Stimulated activated CD8-positive, alpha-beta memory T cell treated with anti-CD3 and anti-CD28 coated beads, Interleukin-7, amount 100 ng/mL, for 4 hours (primary cell): Measurements from ENCODE around the gene CCDC186.

Experiments used
- DNase-seq, 2 donors: peaks; one replicate each; pipeline ENCODE4 v3.0.0-alpha.2; 2020; ENCODE audit warnings: low read depth in 2 of 2

CCDC186 gene

DNA sequence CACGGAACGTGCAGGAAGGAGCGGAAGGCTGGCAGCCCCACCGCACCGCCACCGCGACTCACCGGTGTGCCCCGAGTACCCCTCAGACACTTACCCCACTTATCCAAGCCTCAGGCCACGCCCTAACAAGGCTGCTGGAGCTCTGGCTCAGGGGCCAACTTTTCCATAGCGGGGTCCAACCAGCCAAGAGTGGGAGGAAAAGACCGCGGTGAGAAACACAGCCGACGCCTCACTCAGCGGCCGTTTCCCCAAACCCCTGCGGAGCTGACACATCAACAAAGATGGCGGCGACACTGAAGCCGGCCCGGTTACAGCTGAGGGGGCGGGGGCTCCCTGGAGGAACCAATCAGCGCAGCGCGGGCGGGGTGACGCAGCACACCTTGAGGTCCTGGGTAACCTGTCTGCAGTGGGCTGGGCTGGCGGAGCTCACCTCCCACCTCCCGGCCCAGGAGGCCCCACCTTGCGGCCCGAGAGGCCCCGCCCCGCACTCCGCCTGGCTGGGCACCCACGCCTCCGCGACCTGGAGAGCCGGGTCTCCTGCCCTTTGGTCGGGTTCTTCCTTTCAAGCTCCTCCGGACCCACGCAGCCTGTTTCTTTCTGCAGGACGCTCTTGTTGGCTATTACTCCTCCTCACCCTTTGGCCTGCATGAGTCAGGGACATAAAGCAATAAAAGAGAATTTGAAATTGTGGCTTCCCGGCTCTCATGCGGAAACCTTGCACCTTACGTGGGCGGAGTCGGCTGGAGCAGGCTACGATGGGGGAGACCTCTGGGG lies at the start of gene CCDC186:
Gene CCDC186, minus strand, starts transcription at position 283 of the 774 bp plus-strand sequence. CDS start 10,935 bp downstream, outside the sequence.
- DNase-seq, result peak; percentile 97 to 99

DNA sequence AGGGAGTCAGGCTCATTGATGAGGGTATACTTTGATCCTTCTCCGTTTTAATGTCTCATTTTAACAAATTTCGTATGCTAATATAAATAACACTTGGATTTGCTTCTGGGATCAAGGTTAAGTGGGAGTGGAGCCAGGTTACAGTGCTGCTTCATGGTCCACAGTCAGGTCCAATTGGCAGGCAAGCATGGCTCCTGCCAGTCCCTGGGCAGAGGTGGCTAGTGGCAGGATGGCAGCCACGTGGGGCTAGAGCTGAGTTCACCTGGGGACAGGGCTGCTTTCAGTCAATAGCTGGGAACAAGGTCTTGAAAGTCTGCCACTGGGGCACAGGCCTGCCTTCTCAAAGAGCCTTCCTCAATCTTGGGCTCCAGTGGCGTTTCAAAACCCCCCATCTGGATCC lies 49.1 kb upstream of the CCDC186 start:
- no peak for DNase-seq

DNA sequence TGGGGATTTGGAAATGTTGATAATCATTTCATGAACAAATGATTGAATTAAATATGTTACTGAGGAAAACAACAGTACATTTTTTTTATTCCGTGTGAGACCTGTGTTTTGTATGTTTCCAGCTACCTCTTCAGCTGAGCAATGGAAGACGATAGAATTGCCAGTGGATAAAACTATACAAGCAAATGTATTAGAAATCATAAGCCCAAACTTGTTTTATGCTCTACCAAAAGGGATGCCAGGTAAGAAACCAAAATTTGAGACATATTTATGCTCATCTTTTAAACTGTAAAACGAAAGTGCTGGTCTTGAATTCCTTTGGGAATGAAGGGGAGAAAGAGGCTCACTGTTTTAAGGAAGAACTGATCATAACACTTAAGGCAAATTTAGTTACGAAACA lies 47.2 kb upstream of the CCDC186 start:
- DNase-seq, result no peak

DNA sequence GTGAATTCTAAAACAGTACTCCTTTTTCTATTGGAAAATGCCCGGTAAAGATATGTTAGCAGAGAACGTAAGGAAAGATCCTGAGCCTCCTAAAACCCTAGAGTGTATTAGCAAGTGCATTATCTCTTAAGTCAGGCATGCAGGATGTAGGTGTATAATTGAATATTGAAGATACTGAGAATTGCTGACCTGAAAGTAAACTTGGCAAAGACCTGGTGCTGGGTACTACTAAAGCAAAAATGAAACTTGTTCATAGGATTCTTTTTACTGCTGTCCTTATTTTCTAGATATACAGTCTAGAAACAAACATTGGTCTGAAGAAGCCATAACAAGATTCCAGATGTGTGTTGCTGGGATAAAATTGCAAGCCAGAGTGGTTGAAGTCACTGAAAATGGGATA lies 46.3 kb upstream of the CCDC186 start:
- DNase-seq, result no peak

DNA sequence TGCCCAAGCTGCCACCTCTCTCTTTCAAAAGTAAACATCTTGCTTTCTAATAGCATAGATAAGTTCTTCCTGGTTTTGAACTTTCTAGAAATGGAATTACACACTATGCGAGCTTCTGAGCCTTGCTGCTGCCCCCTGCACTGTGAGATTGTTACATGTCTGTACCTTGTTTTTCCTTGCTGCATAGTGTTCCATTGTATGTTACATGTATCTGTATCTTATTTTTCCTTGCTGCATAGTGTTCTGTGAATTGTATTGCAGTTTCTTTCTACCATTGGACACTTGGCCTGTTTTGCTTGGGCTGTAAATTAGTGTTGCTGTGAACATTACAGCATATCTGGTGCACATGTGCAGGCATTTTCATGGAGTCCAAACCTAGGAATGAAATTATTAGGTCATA lies 41.0 kb upstream of the CCDC186 start:
- no peak for DNase-seq

DNA sequence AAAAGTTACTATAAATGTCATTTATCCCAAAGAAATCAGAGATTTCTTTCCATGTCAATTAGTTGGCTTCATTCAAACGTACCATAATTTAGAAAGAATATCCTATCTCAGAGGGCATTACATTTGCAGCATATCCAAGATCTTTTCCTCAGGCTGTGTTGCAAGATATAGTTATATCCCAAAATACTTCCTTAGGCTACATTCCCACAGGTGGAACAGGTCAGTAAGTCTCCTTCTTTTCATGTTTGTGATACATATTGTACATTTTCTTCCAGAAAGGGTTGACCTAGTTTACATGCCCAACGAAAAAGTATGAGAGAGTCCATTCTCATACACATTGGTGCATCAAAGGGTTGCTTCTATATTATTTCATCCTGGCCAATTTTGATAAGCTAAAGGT lies 38.1 kb upstream of the CCDC186 start:
- no peak for DNase-seq

DNA sequence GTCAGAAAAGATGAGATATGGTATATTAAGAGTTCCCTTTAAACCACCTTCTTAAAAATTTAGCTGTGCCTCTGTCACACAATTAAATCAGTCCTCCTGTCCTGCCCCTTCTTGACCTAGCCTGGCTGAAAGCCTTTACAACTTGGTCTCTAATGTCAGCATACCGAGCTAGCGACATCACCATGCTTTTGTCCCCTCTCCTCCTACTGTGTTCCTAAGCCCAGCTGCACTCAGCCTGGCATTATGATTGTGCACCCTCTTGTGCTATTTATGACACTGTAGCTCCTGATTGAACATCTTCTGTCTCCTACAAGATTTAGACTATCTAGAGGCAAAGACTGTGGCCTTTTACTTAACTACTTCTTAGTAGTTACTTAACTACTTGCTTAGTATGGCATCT lies 34.3 kb upstream of the CCDC186 start:
- DNase-seq, result no peak

DNA sequence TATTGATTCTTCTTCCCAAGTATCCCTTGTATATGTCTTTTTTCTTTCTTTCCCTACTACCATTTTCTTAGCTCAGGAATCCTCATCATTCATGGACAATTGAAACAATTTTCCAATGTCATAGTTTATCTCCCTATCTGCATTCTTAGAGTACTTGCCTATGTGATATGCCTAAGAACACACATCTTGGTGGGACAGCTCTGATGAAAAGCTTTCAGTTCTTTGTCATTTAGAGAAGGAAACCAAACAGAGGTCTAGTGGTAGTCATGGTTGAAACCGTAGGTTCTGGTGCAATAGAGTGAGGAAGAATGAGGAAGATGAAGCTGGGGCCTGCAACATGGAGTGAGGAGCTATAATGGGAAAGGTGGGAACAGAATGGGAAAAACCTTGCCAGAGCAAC lies 33.3 kb upstream of the CCDC186 start:
- no peak for DNase-seq

DNA sequence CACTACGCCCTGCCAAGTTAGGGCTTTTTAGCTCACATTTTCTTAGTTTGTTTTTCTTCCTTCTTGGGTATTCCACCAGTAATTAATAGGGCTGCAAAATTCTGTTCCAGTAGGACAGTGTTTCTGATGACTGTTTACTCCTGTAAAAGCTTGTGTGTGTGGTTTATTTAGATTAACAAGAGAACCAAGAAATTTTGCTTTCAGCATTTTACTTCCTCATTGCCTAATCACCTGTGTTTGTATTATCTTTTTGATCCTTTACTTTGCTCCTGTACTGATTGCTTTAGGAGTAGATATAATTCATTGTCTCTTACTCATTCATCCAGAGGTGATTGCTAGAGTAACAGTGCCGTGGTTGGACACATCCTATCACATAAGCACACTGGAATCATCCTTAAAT lies 32.9 kb upstream of the CCDC186 start:
- DNase-seq, result no peak

DNA sequence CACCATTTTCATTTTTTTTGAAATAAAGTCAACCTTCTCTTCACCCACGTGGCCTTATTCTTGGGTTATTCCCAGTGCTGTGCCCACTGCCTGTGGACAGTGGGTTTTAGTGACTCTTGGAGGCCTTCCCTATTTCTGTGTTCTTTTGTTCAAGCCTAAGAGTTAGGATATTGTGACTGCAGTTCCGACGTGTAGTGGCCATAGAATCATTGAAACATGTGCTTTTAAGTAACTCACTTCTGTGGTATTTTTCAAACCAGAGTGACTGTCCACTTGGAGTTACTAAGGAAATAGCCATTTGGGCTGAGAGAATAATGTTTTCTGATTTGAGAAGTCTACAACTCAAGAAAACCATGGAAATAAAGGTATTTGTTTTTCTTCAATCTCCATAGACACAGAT lies 28.8 kb upstream of the CCDC186 start:
- DNase-seq, result no peak

DNA sequence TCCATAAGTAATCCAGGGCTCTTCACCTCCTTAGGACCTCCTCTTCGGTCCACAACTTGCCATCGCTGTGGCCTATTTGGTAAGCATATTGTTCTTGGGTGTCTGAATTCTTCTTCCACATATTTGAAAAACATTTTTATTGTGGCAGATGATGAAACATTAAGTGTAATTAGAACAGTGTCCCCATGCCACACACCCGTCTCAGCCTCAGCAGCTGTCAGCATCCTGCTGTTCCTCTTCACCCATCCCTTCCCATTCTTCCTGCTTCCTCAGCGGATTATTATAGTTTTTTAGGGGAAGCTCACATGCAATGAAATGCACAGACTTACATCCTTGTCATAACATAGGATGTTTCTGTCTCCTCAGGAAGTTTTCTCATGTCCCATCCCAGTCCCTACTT lies 25.2 kb upstream of the CCDC186 start:
- no peak for DNase-seq

DNA sequence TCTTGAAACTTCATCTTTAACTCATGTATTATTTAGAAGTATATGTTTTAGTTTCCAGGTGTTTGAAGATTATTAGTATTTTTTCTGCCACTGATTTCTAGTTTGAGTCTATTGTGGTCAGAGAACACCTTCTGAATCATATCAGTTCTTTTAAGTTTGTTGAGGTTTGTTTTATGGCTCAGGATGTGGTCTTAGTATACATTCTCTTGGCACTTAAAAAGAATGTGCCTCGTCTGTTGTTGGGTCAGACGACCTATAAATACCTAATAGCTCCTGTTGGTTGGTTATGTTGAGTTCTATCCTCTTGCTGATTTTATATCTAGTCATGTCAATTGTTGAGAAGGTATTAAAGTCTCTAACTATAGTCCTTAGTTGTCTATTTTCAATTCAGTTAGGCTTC lies 21.1 kb upstream of the CCDC186 start:
- DNase-seq, result no peak

DNA sequence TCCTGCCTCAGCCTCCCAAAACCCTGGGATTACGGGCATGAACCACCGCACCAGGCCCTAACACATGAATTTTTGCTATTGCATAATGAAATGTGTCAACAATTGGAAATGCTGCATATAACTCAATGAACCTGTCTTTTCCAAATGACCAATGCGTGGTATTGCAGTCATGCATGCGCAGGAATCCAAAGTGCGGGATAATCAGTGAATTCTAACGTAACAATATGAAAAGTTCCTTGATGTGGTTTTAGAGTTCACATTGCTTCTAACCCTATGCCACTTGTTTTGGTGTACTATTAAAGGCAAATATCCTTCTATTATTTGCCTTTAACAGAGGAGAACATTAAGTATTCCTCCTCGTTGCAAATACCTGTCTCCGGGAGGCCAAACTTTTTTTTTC lies 15.7 kb upstream of the CCDC186 start:
- no peak for DNase-seq

DNA sequence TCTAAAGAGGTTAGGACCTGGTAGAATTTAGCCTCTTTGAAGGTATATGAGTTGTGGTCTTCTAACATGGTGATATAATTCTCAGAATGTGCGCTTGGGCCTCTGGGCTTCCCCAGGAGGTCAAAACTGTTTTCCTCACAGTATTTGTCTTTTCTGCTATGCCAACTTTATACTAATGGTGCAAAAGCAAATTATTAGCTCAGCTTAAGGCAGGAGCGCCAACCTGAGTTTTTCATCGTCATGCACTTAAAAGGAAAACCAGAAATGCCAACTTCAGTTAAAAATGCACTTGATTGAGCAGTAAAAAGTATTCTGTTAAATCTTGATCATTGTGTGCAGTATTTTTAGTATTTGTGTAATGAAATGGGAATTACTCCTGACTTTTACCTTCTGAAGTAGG lies 14.9 kb upstream of the CCDC186 start:
- DNase-seq, result no peak

DNA sequence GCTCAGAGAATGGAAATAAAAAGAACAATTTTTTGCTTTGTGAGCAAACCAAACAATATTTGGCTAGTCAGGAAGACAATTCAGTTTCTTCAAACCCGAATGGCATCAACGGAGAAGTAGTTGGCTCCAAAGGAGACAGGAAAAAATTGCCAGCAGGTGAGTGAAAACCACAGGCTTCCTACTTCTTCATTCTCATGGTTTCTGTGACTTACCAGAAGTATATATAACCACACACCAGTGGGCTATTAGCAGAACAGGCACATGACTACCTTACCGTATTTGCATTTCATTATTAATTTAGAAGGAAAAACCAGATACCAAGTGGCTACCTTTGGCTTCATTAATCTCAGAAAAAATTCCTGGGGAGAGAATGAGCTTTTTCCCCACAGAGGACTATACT lies 14.0 kb upstream of the CCDC186 start:
- DNase-seq, result no peak

DNA sequence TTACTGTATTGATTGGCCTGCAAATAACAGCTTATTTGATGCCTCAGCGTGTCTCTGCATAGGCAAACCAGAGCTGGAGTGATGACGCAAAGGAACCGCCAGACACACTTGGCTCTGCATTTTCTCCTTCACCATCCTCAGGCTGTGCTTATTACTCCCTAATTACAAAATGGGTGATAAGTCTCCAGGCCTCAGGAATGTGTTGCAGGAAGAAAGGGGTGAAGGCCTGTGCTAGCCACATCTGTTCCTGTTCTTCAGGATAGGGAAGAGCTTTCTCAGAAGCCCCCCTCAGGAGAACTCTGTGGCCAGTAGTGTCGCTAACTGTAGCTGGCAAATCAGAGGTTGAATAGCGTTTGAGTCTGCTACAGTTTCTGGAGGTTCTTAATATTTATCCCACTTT lies 10.3 kb upstream of the CCDC186 start:
- DNase-seq, result no peak

DNA sequence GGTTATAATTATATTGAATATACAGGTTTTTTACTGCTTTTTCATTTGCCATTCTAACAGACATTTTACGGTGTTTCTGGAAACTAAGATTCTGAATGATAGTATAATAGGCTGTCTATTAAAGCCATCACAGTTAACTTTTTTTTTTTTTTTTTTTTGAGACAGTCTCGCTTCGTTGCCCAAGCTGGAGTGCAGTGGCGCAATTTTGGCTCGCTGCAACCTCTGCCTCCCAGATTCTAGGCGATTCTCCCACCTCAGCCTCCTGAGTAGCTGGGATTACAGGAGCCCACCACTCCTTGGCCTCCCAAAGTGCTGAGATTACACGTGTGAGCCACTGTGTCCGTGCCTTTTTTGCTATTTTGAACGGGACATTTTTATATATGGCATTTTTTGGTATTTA lies 9.6 kb upstream of the CCDC186 start:
- no peak for DNase-seq

DNA sequence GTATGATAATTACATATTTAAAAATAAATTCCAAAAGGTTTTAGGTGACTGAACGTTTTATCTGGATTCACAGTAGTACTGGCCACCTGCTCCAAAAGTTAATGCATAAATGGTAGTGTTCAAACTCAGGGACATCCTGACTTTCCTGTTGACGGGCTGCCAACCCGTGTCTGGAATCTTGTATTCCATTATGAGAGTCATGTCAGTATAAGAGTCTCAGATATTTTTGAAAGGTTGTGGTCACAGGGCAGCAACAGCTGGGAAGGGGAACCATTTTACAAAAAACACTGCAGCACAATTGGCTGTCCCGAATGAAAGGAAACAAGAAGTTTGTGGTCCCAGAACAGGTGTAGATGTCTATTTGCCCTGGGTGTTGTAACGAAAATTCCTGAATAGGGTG lies 8.0 kb upstream of the CCDC186 start:
- no peak for DNase-seq

DNA sequence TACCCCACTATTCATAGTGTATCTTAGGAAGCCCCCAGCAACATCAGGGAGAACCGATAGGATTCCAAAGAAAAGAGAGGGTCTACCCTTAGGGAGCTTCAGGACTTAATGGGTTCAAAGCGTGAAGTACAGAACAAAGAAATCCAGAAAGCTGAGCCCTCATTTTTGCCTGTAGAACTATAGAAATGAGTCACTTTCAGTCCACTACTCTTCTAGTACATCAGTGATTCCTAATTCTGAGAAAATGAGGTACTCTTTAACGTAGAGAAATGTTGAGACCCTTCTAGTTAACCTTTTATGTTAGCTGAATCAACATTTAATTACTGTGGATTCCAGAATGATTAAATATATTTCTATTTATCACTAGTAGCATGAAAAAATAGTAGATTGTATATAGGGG lies 6.9 kb upstream of the CCDC186 start:
- no peak for DNase-seq

DNA sequence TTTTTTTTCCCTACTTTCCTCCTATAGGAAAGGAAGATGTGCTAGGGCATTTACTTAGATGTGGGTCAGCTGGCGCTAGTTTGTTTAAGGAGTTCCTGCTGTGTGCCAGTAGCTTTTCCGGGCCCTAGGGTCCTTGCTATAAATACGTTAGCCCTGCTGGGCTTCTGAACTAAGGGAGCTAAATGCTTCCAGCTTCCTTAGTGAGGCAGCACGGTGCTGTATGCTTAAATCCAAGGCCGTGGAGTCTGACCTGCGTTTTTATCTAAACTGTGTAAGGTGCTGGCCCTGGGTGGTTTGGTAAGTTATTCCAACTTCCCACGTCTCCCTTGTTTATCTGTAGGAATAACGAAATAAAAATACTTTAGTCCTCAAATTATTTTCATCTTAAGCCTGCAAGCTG lies 5.7 kb upstream of the CCDC186 start:
- no peak for DNase-seq

DNA sequence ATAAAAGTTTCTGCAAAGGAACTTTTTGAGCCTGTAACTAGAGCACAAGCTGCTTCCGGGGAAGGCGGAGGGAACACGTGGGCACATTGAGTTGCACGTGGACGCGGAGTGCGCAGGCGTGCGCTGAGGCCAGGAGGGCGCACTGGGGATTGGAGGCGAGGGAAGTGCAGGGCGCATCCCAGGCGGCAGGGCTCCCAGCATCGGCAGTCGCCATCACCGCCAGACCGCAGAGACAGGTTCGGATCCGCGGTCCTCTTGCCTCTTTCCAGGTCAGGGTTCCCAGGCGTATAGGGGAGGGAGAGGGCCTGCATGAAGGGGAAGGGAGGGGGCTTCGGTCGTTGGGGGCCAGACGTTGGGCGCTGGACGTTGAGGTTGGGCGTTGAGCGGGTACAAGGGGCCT lies 5.1 kb upstream of the CCDC186 start, which contains the start of gene TDRD1:
Gene TDRD1, plus strand, starts transcription at position 206 of the 400 bp plus-strand sequence. CDS start 8,479 bp downstream, outside the sequence.
- no peak for DNase-seq

DNA sequence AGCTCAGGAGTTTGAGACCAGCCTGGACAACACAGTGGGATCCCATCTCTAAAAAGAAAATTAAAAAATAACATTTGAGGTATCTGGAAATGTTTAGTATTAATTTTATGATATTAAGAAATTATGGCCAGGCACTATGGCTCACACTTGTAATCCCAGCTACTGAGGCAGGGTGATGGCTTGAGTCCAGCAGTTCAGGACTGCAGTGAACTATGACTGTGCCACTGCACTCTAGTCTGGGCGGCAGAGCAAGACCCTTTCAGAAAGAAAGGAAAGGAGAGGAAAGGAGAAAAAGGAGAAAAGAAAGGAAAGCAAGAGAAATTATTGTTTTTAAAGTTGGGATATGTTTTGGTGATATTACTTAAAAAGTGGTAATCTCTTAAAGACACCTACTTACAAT lies 2.5 kb upstream of the CCDC186 start:
- DNase-seq, result no peak

DNA sequence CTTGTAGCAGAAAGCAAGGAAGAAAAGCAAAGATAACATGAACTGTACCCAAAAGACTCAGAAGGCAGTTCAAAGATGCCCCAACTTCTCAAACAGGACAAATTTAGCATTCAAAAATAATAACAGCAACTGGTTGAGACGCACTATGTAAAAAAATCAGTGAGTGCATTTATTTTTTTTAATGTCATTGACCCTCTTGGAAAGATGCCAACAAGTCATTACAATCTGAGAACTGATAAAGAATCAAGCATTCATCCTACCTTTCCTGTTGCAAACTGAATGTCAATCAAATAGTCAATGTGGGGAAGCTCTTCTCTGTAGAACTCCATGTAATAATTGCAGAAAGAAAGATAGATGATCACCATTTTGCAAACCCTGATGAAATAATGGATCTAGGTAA lies 1.7 kb upstream of the CCDC186 start:
- DNase-seq, result no peak

DNA sequence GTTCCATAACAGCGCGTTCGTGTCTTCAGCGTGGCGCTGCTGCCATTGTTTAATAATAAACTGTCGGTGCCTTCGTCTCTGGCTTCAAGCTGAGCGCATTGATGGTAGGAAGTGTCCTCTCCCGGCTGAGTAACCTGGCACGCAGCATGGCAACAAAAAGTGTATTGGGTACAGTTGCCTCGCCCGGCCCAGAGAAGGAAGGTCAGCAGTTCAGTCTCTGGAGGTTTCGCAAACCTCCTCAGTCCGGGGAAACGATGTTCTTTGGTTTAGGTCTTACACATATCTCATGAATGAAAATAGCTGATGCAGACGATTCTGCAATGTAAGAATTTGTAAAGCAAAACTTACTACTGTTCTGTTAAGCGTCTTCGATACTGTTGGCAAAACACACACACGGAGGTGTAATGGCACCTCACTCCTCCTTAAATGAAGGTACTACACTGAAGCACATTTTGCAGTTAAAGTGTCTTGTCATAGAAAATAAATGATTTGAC lies 739 bp upstream of the CCDC186 start:
- no peak for DNase-seq
